ENCODE data around the gene RADX.

The RADX gene

DNA sequence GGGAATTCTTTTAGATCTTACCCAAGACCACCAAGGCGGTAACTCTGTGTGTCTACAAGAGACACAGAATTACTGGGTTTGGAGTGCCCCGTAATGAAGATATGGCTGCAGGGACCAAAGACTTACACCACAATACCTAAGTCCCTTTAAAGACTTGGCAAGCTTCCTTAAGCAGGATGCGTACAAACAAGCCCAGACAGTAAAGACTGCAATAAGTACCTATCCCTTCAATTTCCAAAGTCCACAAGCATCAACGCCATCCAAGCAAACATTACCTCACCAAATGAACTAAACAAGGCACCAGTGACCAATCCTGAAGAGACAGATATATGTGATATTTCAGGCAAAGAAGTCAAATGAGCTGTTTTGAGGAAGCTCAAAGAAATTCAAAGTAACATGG lies 72.4 kb downstream of the RADX start:
- no peak for DNase-seq (ENCODE audit: low read depth in 2 of 2)

DNA sequence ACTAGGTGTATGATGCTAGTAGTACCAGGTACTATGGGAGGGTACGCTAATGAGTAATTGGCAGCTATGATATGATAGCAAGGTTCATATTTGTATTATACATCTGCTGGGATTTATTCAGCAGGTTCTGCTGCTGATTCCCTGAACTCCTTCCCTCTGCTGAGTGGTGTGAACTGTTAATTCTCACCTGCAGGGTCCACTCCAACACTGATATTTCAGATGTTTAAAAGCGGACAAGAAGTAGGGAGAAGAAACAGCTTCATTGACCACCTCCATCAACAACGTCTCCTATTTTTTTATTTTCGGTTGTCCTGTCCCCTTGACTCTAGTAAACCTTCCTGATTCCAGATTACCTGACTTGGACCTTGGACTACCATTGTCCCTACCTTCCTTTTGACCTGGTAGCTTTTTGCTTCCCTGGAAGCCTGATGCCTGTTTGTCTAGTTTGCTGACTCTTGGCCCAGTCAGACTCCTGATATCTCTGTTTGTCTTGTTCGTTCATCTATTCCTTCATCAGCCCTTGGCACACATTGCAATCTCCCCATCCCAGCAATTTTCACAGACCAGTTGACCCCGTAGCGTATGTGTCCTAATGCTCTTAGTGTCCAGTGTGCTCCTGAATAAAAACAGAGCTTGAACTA lies 80.8 kb downstream of the RADX start:
- no peak for DNase-seq (ENCODE audit: low read depth in 2 of 2)

DNA sequence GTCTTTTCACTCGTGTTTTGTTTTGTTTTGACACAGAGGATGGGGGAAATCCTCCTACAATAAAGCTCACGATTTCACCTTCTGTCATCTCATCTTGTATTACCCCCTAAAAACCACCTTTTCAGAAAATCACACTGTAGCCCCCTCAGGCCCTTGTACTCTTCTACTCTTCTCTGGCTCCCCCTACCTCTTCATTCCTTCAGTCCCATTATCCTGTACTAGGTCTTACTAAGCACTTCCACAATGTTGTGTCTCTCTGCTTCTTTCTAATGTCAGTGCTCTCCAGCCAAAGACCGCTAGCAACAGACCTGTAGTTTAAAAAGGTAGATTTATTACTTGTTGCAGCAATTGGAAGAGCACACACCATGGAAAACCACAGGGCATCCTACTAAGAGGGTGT lies 84.7 kb downstream of the RADX start:
- DNase-seq (ENCODE audit: low read depth in 2 of 2), result no peak

DNA sequence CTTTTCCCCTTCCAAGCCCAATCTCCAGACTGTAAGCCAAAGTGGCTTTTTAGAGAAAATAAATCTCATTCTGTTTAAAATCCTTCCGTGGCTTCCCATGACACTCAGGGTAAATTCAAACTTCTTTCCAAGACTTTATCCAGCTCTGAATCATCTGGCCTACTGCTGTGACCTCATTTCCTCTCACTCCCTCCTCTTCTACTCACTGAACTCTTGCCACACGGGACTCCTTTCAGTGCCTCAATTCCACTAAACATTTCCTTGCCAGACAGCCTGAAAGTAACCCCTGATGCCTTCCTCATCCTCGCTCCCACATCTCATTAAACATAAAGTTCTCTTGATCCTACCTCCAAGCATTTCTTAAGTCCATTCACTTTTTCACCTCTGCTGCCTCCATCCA lies 86.9 kb downstream of the RADX start:
- DNase-seq (ENCODE audit: low read depth in 2 of 2), result no peak

DNA sequence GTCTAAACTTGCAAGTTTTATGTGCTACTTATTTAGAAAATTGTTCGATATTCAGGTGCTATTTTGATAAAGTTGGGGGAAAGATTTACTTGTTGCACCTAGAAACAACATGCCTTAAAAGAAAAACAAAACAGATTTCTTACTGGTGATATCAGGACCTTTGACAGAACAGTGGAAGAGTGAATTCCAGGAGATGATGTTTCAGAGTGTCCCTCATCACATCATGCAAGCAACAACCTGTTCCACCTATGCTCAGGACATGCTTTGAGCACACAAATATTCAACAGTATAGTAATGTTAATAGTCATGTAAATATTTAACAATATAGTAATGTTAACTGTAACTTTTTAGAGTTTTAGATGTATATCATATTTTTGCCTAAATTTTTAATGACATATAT lies 90.9 kb downstream of the RADX start:
- DNase-seq (ENCODE audit: low read depth in 2 of 2), result no peak

DNA sequence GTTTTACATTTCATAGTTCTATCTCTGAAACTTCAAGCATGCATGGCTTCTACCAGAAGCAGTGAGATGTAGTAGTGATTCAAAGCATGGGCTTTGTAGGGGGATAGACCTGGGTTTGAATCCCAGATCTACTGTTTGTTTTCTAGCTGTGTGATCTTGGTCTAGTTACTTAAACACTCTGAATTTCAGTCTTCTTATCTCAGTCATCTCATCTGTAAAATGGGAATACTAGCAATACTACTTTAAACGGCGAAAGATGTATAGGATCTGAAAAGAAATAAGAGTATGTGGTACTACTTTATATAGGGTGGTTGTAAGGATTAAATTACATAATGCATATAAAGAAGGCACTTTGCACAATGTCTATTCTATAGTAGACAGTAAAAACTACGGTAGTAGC lies 94.7 kb downstream of the RADX start:
- DNase-seq (ENCODE audit: low read depth in 2 of 2), result no peak

DNA sequence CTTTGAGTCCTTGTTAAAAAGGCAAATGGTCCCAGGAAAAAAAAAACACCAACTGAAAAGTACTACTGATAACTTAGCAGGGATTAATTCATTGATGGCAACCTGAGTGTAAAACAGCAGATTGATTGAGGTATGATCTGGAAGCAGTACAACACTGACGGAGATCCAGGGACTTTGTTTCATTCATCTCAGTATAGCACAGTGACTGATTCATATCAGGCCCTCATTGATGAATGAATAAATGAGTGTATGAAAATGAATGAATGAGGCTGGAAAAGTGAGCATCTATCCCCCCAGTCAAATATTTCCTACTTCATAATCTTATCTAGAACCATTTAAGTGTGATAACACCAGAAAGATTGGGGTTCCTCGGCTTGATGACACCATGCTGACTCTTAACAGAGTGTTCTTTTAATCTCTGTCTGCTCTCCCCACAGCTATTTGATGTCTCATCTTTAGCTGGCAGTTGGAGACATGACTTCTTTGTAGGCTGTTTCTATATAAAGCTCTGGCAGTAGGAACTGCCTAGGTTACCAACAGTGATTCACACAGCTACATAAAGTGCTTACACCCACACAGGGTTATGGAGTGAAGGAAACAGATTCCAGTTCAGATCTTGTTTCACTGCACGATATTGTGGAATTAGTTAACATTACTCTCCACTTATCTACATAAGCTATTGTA lies 96.1 kb downstream of the RADX start:
- no peak for DNase-seq (ENCODE audit: low read depth in 2 of 2)

DNA sequence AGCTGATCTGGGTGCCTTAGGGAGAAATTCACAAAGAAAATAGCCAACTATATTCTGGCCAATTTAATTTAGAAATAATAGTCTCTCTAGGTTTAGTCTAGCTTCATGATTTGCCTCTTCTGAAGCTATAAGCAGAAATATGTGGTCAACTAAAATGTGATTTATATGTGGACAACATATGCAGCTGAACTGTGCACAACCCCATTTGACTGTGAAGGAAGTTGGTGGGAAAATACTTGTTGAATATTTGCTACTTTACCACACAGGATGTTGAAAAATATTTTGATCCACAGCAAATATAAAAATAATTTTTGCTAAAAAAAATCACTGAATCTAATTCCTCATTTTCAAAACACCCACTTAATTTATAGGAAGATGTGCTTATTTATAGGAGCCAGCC lies 99.0 kb downstream of the RADX start:
- DNase-seq (ENCODE audit: low read depth in 2 of 2), result no peak

DNA sequence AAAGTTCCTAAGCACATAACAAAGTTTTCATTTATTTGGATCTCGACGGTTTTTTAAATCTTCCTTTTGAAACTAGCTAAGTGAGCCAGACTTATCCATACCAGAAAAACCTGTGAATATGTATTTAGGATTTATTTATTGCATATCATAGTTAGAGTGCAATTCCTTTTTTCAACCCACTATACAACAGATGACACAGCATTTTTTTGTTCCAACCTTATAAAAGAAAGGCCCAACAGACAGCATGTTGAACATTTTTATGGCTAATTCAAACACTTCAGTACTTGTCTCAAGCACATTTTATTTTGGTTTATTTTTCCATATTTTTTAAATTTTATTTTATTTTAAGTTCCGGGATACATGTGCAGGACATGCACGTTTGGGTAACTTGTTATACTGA lies 99.6 kb downstream of the RADX start:
- DNase-seq (ENCODE audit: low read depth in 2 of 2), result no peak

DNA sequence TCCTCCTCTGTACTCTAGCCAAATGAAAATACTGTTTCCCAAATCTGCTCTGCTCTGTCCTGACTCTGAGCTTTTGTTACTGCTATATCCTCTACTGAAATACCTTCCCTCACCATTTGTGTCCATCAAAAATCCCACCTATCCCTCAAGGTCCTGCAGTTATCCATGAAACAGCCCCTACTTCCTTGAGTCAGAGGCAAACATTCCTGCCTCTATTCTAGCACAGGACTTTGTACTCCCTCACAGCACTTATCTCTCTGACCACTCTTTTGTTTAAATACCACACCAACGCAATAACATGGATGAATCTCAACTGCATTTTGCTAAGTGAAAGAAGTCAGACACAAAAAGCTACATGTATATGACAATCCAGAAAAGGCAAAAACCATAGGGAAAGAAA lies 104.2 kb downstream of the RADX start:
- DNase-seq (ENCODE audit: low read depth in 2 of 2), result no peak

DNA sequence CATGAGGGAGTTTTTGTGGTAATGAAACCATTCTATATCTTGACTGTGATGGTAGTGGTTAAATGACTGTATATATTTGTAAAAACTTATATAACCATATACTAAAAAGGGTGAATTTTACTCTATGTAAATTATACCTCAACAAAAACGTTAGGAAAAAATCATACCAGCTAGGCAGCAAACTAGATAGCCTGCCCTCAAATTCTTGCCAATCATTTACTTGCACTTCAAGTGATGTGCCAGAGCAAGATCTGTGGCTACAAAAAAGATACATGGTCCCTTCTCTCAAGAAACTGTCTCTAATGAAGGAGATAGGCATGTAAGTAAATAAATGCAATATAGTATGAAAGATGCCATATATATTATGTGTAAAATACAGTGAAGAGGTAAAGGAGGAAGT lies 104.7 kb downstream of the RADX start:
- no peak for DNase-seq (ENCODE audit: low read depth in 2 of 2)

DNA sequence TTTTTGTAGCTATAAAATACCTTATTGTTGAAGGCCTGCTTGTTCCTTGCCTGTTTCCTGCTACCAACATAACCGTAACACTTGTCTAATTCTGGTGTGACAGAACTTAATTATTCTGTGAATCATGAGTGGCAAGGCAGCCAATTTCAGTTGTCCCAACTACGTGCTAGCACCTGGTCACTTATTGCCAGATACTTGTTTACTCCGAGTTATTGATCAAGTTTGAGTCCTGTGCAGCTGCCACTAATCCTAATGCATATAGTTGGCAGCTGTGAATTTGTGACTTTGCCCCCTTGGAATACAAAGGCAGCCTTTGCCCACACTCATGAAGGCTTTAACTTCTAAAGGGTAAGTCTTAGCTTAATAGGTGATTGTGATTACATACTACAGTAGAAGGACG lies 106.9 kb downstream of the RADX start:
- no peak for DNase-seq (ENCODE audit: low read depth in 2 of 2)

DNA sequence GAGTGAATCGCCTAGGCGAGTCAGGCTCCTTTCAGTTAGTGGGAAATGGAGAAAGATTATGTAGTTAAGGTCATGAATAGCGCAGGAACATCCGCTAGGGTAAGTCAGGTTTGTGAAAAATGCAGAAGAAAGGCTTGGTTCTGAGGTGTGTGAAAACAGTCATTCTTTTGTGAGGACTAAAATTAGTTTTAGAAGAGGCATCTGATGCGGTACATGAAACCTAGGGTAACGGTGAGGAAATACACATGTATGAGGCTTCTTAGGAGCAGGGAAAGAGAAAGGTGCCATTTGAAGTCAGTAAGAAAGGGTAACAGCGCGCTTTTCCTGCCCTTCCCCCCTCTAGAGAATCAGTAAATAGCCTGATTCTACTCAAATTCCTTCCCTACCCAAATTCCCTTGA lies 114.2 kb downstream of the RADX start:
- no peak for DNase-seq (ENCODE audit: low read depth in 2 of 2)

DNA sequence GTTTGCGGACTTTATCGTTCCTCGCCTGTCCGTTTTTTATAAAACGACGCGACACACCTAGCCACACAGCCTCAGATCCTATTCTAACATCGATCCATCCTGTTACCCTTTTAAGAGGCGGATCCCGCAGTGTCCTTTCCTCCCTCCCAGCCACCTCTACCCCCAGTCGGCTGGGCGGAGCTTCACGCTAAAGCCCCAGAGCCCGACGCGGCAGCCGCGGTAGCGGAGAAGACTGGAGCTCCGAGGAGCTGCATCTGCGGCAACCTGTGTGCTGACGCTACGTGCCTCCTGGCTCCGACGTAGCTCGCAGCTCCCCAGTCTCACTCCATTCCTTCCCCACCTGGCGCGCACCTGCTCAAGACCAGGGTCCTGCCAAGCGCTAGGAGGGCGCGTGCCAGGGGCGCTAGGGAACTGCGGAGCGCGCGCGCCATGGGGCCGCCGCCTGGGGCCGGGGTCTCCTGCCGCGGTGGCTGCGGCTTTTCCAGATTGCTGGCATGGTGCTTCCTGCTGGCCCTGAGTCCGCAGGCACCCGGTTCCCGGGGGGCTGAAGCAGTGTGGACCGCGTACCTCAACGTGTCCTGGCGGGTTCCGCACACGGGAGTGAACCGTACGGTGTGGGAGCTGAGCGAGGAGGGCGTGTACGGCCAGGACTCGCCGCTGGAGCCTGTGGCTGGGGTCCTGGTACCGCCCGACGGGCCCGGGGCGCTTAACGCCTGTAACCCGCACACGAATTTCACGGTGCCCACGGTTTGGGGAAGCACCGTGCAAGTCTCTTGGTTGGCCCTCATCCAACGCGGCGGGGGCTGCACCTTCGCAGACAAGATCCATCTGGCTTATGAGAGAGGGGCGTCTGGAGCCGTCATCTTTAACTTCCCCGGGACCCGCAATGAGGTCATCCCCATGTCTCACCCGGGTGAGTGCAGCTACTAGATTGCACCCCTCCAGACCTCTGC lies 115.0 kb downstream of the RADX start, which contains the start of gene RNF128:
Gene RNF128 (plus strand): TSS at position 217 of the 953 bp plus-strand sequence. CDS start 213 bp downstream, at position 430.
- no peak for DNase-seq (ENCODE audit: low read depth in 2 of 2)

DNA sequence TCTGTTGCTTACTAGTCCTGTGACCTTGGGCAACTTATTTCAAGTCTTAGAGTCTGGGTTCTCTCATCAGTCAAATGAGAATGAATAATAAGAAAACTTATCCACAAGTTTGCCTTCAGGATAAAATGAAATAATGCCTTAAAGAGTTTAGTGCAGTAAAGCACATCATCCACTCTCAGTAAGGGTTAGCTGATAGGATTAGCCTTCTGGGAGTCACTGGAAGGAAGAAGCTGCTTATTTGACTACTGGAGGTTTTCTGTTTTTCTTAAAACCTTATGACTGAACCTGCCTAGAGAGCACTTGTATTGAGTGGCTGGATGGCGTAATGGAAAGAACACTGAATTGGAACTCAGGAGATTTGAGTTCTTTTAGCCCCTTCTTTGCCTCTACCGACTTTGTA lies 116.6 kb downstream of the RADX start:
- no peak for DNase-seq (ENCODE audit: low read depth in 2 of 2)

All from stimulated activated CD8-positive, alpha-beta memory T cell treated with anti-CD3 and anti-CD28 coated beads, Interleukin-15, amount 100 ng/mL, for 4 hours (primary cell).